HG03139 (cell line): ENCODE results near the gene BTNL3.
"Not testable (repeated sequence)": the region's sequence is repeated elsewhere in the genome, so short reads cannot be mapped to it uniquely, and the experiment has no call there.

Experiments
- ATAC-seq: cut with Tn5 transposase; IDR thresholded peaks from one replicate; pipeline ENCODE4 v1.9.1; 2021; ENCODE audit not compliant: unreplicated experiment

Gene BTNL3, protein sequence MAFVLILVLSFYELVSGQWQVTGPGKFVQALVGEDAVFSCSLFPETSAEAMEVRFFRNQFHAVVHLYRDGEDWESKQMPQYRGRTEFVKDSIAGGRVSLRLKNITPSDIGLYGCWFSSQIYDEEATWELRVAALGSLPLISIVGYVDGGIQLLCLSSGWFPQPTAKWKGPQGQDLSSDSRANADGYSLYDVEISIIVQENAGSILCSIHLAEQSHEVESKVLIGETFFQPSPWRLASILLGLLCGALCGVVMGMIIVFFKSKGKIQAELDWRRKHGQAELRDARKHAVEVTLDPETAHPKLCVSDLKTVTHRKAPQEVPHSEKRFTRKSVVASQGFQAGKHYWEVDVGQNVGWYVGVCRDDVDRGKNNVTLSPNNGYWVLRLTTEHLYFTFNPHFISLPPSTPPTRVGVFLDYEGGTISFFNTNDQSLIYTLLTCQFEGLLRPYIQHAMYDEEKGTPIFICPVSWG

DNA sequence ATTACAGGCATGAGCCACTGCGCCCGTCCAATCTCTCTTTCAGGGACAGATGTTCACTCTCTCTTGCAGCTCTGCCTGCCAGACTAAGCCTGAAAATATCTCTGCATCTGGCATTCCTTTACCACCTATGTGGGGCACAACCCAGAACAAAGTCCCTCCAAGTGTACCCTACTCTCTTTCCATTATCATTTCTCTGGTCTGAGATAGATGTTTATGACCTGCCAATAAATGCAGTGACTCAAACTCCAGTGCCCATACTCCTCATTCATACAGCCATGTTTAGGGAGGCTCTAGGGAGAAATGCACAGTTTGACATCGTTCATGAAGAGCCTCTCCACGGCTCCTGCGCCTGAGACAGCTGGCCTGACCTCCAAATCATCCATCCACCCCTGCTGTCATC, at the start of gene BTNL3:
TSS of gene BTNL3 (plus strand) at position 255 of the 400 bp plus-strand sequence. CDS start 183 bp downstream, outside the sequence.
- no peak for ATAC-seq

DNA sequence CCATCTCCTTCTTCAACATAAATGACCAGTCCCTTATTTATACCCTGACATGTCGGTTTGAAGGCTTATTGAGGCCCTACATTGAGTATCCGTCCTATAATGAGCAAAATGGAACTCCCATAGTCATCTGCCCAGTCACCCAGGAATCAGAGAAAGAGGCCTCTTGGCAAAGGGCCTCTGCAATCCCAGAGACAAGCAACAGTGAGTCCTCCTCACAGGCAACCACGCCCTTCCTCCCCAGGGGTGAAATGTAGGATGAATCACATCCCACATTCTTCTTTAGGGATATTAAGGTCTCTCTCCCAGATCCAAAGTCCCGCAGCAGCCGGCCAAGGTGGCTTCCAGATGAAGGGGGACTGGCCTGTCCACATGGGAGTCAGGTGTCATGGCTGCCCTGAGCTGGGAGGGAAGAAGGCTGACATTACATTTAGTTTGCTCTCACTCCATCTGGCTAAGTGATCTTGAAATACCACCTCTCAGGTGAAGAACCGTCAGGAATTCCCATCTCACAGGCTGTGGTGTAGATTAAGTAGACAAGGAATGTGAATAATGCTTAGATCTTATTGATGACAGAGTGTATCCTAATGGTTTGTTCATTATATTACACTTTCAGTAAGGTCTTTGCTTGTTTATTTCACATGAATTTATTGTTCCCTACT, 38.2 kb upstream of the BTNL3 start:
- ATAC-seq = no peak

DNA sequence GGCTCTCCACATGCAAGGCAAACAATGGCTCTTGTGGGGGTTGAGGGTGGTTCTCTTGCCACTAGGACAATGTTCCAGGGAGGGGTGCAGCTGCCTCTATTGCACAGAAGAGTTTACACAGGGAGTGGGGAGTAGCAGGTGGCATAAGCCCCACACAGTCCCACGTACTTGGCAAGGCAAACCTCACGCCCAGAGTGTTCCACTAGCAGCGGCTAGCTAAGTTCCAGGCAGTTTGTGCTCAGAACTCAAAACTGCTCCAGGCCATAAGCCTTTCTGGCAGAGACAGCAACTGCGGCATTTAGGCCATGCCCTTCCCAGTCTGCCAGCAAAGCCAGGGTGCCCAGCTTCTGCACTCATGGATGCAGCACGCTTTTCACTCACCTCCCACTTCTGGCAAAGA, 29.0 kb upstream of the BTNL3 start:
- no peak for ATAC-seq

DNA sequence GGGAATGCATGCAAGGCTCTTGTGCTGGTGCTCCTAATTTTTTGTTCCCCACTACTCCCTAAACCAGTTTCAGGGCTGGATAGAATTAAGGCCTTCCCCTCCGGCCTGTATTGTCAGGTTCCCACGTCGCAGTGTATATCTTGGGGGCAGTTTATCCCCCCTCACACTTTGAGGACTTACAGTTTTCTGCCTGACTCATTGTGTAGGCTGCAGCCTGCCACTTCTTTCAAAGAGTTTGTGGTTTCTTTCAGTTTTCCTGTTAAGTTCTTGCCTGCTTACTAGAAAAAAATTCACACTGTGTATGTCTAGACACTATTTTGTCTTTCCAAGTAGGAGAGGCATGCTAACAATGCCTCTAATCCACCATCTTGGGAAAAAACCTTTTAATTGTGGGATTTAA, 28.4 kb upstream of the BTNL3 start:
- no peak for ATAC-seq

DNA sequence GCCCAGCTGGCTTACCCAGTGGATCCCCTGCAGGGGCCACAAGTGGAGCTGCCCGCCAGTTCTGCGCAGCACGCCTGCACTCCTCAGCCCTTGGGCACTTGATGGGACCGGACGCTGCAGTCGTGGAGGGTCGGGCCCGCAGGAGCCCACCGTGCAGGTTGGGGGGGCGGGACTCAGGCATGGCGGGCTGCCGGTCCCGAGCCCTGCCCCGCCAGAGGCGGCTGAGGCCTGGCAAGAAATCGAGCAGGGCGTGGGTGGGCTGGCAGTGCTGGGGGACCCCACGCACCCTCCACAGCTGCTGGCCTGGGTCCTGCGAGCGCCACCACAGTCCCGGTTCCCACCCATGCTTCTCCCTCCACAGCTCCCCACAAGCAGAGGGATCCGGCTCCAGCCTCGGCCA, 19.2 kb upstream of the BTNL3 start:
- no peak for ATAC-seq

DNA sequence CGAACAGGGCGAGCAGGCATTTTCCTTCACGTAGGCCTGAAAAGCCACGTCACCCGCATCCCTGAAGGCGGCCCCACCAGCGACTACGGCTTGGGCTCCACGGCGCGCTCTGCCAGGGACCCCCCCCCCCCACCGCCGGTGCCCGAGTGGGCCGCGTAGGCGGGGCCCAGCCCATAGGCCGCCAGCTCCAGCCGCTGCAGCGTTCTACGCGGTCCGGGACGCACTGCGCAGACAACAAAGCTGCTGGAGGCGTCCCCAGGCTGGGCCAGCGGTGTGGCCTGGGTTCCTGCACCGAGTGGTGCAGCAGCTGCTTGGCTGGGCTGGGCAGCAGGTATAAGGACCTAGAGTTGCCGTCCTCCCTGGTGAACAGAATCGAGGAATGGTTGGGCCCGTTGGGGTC, 18.3 kb upstream of the BTNL3 start:
- ATAC-seq = no peak

DNA sequence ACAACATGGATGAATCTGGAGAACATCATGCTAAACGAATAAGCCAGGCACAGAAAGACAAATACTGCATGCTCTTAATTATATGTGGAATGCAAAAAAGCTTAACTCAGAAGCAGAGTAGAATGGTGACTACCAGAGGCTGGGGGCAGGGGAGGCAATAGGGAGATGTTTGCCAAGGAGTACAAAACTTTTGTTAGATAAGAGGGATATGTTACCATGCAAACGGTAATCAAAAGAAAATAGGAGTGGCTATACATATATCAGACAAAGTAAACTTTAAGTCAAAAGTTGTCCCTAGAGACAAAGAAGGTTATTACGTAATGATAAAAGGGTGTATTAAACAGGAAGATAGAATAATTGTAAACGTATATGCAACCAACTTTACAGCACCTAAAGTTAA, 17.8 kb upstream of the BTNL3 start:
- ATAC-seq = no peak

DNA sequence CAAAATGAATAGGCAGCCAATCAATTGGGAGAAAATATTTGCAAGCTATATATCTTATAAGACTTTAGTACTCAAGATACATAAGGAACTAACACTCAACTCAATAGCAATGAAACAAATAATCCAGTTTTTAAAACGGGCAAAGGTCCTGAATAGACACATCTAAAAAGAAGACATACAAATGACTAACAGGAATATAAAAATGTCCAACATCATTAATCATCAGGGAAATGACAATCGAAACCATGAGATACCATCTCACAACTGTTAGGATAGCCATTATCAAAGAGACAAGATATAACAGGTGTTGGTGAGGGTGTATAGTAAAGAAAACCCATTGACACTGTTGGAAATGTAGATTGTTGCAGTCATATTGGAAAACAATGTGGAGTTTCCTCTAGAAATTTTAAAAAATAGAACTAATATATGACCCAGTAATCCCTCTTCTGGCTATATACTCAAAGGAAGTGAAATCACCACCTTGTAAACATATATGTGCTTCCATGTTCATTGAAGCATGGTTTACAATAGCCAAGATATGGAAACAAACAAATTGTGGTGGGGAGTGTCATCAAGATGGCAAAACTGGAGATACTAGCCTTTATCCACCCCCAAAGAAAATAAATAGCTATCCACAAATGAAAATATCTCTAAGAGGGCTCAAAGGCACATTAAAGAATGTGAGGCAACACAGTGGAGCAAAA, 13.9 kb upstream of the BTNL3 start:
- no peak for ATAC-seq

DNA sequence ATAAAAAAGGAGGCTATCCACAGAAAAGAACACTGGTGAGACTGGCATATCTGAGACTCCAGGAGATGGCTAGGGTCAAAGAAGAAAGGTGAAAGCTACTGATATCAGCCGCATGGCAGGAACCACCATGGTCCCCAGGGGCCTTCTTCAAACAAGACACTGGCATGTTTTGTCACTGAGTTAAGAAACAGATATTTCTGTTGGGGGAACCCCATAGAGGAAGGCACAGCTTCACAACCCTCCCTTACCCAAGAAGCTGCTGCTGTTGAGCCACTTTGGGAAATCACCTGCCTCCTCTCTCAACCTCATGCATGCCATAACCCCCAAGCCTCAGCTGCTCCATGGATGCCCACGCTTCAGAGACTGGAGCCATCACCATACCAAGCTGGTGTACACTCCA, 13.3 kb upstream of the BTNL3 start:
- ATAC-seq = no peak

DNA sequence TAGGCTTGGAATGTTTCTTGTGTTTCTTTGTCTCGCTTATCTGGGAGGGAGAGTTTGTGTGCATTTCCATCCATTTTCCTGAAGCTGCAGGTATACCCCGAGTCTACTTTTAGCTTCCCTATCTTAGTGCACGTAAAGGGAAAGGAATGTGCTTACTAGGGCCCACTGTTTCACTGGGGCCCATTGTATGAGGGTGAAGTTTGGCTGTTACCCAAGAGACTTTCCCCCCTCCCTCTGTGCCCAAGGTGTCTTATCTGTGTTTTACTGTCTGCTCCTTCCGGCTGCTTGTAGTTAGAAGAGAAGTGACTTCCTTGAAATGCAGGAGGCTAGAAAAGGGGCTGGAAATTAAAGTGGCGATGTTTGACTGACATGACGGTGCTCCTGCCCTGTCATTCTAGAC, 12.1 kb upstream of the BTNL3 start:
- ATAC-seq = no peak

DNA sequence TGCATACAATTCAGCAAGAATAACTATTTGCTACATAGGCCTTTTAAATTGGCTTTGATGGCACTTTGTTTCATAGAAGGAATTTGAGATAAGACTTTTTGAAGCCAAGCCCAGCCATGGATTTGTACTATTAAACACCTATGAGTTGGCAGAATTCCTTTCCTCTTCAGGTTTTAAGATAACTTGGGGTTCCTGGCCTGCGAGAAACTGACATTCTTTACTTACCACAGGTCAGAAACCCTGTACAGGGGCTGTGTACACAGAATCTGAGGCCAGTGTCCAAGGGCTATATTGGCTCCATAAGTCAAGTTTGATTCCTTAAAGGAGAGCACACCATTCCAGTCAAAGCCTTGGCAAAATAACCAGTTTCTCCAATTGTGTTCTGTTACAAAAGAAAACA, 10.8 kb upstream of the BTNL3 start:
- no peak for ATAC-seq

DNA sequence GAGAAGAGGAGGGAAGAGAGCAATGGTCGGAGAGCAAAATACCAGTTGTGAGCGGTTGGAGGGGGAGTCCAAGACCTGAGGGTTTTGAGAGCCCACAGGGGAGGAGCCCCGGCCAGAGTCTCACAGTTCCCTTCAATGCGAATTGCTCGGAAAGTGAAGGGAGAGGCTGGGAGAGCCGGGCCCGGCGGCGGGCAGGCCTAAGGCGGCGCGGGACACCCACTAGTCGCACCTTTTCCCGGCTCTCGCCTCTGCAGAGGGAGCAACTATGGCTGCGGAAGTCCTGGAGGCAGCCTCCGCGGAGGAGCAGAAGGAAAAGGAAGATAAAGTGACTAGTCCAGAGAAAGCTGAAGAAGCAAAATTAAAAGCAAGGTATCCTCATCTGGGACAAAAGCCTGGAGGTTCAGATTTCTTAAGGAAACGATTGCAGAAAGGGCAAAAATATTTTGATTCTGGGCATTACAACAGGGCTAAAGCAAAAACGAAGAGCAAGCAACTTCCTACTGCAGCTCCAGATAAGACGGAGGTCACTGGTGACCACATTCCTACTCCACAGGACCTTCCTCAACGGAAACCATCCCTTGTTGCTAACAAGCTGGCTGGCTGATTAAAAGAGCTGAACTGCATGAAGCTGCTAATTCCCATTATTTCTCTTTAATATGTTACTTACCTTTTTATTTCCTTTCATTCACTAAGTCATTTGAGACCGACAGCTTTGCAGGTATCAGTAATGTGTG, 6.5 kb upstream of the BTNL3 start:
- no peak for ATAC-seq

DNA sequence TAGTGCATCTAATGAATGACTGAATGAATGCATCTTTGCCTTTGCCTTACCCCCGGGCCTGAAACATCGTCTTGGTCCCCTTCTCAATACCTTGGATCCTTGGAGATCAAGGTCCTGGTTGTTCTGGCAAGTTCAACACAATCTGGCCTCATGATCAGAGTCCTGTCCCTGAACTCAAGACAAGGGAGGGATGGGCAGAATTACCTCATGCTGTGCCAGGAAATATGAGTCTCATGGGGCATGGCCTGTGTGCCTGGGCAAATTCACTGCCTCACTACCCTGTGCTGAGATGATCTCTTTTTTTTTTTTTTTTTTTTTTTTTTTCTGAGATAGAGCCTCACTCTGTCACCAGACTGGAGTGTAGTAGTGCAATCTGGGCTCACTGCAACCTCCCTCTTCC, 630 bp upstream of the BTNL3 start:
- ATAC-seq = no peak

DNA sequence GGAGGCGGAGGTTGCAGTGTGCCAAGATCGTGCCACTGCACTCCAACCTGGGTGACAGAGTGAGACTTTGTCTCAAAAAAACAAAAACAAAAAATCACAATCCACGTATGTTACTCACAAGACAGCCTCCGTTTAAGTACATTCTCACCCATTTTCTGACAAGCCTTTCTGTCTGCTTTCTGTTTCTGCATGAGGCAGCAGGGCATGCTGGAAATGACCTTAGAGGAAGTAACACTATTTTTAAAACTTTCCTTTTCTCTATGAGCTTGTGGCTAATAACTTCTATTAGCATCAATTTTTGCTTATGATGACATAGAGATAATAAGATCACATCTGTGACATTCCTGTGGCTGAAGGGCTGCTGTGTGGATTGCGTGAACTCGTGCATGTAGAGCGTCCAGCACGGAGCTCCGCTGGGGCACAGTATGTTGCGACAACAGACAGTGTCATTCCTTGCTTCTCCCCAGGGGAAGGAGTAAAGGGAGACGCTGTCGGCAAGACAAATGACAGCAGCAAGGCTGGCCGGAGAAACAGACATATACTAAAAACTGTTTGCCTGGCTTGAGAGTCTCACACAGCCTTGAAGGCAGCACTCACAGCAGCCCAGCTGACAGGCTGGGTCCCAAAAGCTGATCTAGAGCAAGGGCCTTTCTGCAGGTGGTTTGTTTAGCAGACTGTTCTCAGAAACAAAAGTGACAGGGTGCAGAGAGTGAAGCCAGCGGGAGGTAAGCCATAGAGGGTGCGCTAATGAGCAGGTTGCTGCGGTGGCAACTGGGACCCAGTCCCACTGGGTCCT, 1.6 kb downstream of the BTNL3 start:
- ATAC-seq = no peak

DNA sequence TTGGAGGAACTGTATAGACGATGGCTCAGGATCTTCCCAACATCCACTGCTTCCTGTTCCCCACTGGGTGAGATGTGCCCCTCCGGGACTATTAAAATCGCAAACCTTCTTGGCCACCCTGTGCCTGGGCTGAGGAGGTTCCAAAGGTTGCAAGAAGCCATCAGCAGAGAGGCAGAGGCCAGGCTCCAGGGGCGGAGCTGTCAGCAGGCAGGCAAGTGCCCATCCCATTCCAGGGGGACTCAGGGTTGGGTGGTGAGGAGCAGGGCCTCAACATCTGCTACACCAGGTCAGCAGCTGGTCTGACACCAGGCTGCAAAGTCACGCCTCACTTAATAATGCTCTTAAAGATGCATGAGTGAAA, 2.2 kb downstream of the BTNL3 start:
- no peak for ATAC-seq

DNA sequence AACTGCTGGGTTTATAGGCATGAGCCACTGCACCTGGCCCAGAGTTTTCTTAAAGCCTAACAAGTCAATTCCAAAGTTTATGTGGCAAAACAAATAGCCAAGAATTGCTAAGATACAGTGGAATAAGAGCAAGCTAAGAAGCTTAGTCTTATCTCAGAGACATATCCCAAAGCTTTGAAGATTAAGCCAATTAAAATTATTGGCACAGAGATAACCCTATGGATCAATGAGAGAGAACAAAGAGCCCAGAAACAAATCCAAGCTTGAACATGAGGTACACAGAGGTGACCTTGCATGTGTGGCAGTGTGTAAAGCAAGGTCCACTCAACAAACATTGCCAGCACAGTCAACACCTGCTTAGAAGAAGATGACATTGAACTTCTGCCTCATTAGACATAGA, 13.3 kb downstream of the BTNL3 start:
- no peak for ATAC-seq

DNA sequence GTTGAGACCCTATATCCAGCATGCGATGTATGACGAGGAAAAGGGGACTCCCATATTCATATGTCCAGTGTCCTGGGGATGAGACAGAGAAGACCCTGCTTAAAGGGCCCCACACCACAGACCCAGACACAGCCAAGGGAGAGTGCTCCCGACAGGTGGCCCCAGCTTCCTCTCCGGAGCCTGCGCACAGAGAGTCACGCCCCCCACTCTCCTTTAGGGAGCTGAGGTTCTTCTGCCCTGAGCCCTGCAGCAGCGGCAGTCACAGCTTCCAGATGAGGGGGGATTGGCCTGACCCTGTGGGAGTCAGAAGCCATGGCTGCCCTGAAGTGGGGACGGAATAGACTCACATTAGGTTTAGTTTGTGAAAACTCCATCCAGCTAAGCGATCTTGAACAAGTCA, 17.1 kb downstream of the BTNL3 start:
- no peak for ATAC-seq

DNA sequence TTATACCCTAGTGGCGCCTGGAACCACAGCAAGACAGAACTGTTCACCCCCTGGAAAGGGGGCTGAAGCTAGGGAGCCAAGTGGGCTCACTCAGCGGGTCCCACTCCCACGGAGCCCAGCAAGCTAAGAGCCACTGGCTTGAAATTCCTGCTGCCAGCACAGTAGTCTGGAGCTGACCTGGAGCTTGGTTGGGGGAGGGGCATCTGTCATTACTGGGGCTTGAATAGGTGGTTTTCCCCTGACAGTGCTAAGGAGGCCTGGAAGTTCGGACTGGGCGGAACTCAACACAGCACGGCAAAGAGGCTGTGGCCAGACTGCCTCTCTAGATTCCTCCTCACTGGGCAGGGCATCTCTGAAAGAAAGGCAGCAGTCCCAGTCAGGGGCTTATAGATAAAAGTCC, 19.5 kb downstream of the BTNL3 start:
- no peak for ATAC-seq

DNA sequence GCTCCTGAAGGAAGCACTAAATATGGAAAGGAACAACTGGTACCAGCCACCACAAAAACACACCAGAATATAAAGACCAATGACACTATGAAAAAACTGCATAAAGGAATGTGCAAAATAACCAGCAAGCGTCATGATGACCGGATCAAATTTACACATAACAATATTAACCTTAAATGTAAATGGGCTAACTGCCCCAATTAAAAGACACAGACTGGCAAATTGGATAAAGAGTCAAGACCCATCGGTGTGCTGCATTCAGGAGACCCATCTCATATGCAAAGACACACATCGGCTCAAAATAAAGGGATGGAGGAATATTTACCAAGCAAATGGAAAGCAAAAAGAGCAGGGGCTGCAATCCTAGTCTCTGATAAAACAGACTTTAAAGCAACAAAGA, 21.4 kb downstream of the BTNL3 start:
- ATAC-seq = not testable (repeated sequence)

DNA sequence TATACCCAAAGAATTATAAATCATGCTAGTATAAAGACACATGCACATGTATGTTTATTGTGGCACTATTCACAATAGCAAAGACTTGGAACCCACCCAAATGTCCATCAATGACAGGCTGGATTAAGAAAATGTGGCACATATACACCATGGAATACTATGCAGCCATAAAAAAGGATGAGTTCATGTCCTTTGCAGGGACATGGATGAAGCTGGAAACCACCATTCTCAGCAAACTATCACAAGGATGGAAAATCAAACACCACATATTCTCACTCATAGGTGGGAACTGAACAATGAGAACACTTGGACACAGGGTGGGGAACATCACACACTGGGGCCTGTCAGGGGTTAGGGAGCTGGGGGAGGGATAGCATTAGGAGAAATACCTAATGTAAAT, 26.0 kb downstream of the BTNL3 start:
- not testable (repeated sequence) for ATAC-seq

DNA sequence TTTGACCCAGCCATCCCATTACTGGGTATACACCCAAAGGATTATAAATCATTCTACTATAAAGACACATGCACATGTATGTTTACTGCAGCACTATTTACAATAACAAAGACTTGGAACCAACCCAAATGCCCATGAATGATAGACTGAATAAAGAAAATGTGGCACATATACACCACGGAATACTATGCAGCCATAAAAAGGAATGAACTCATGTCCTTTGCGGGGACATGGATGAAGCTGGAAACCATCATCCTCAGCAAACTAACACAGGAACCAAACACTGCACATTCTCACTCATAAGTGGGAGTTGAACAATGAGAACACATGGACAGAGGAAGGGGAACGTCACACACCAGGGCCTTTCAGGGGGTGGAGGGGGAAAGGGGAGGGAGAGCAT, 28.8 kb downstream of the BTNL3 start:
- ATAC-seq = not testable (repeated sequence)
